Psoas muscle (tissue), 8 donors: ENCODE measurements around the gene RBX1. TPM values are rescaled to one million over a fixed set of nuclear protein-coding genes. Genes with fewer than 3 reads are reported as not detected.

Source experiments
- ATAC-seq, 4 donors: fragments of 200-7000 bp; cut with Tn5 transposase; one replicate each; pipeline ENCODE4 v1.9.1; 2020; ENCODE audit warnings: moderate library complexity in 3 of 4, mild to moderate bottlenecking in 2 of 4
- DNase-seq, 2 donors: peaks; one replicate each; pipeline ENCODE4 v3.0.0-alpha.2; 2020
- H3K27ac ChIP-seq: fragments of 200-600 bp; one replicate; pipeline ENCODE4 v1.8.0; 2022
- H3K27me3 ChIP-seq, 3 donors: fragments of 200-600 bp in 1 of 3; one replicate each; pipeline versions ENCODE4 v1.6.1 to v1.8.0; 2013 to 2022; ENCODE audit warnings: low read length in 2 of 3, mild to moderate bottlenecking in 2 of 3, moderate library complexity in 1 of 3; ENCODE audit not compliant: insufficient read depth in 3 of 3
- H3K36me3 ChIP-seq, 2 donors: fragments of 200-600 bp in 1 of 2; one replicate each; pipeline versions ENCODE4 v1.6.1 to v1.8.0; 2013 to 2022; ENCODE audit warnings: low read depth in 1 of 2, mild to moderate bottlenecking in 1 of 2, moderate library complexity in 1 of 2; ENCODE audit not compliant: insufficient read depth in 1 of 2
- H3K4me1 ChIP-seq: fragments of 200-600 bp; one replicate; pipeline ENCODE4 v1.8.0; 2022
- H3K4me3 ChIP-seq: fragments of 200-600 bp; one replicate; pipeline ENCODE4 v1.8.0; 2022; ENCODE audit warnings: mild to moderate bottlenecking
- H3K9me3 ChIP-seq: fragments of 200-600 bp; one replicate; pipeline ENCODE4 v1.8.0; 2022
- CTCF ChIP-seq: fragments of 200-600 bp; IDR thresholded peaks from one replicate; pipeline ENCODE4 v1.8.0; 2022; ENCODE audit warnings: antibody characterized with exemption
- WGBS, 3 donors: extraction: QIAGEN DNeasy Blood & Tissue Kit; methylation state at CpG; one replicate each; pipeline versions ENCODE4 v1.1.6 to v1.1.7; 2013; 5-methylcytosine and 5-hydroxymethylcytosine counted together
- intact Hi-C, 2 donors: fragments of 100-400 bp; cut with DNase I; formaldehyde crosslinking; loops; one replicate each; pipeline versions ENCODE4 v1.11.0 to v1.14.2; 2022
- polyA plus RNA-seq, 3 donors: library from polyadenylated mRNA; stranded (reverse); fragments of 200-250 nt; gene quantifications; one replicate each; pipeline ENCODE4 v1.2.3, GENCODE V29; 2013
- total RNA-seq, 4 donors: library from RNA; stranded (reverse); fragmentation: NEBNext Ultra II Directional in 2 of 4; extraction: Animal tissue kit (Norgen Biotek cat#: 25700) in 2 of 4; gene quantifications; one replicate each; pipeline versions ENCODE4 v1.2.1 to v1.2.4, GENCODE V29; 2021 to 2023
- donor health status: healthy with polysubstance abuse.
- donor health status: DM: no; HTN: no; CAD: no; lungs with moderate emphysema.
- donor health status: Bipolar disorder and iron deficiency.
- donor health status: healthy.
- donor health status: DM: yes; HTN: yes; CAD: no.
- donor health status: DM: no; HTN: no; CAD: no.
- donor health status: DM: no; HTN: no; CAD: no.
- donor health status: DM: yes; HTN: yes; CAD: no.

Gene RBX1
- total and polyA plus RNA-seq, 7 donors, result 46.6 to 82.6 (median 55.0) TPM

DNA sequence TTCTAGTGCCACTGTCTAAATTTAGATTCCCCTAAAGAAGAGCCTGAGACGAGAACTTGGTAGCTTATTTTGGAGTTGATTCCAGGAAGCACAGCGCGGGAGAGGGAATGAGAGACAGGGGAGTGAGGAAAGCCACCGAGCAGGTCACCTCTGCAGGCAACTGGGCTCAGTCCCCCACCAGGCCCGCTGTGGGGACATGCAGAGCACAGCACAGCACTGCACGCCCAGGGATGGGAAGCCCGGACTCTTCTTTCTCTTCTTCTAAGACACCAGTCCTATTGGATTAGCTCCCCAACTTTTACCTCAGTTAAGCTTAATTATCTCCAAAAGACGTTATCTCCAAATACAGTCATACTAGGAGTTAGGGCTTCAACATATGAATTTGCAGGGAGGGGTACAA lies 28.7 kb downstream of the RBX1 start:
- no peaks in the 10 kb centered on the region for H3K27me3 ChIP-seq
- ATAC-seq, result no peak
- H3K27ac ChIP-seq, result no peak overlapping the region
- WGBS, 3 donors, result 56 to 71% (median 63%) methylated on average over 8 of the region's 8 CpGs
- no peak for TF ChIP-seq CTCF
- DNase-seq, result no peak
- H3K4me3 ChIP-seq, result no peak overlapping the region
- H3K9me3 ChIP-seq, result no peaks in the 10 kb centered on the region
- no peaks in the 10 kb centered on the region for H3K36me3 ChIP-seq
- intact Hi-C loops, result no loop called here
- H3K4me1 ChIP-seq, result peaks cover 6% of the 10 kb centered on the region

- H3K4me3 ChIP-seq, result no peak overlapping the region
- peaks cover 6% of the 10 kb centered on the region for H3K4me1 ChIP-seq
- DNase-seq, result no peak
- H3K36me3 ChIP-seq, result no peaks in the 10 kb centered on the region
- TF ChIP-seq CTCF, result no peak
- H3K27ac ChIP-seq, result no peak overlapping the region
- peak; percentile 43 to 49 (median 47) for ATAC-seq
- intact Hi-C loops, result no loop called here
- no peaks in the 10 kb centered on the region for H3K27me3 ChIP-seq
- H3K9me3 ChIP-seq, result no peaks in the 10 kb centered on the region
- WGBS, 3 donors, result 60 to 80% (median 68%) methylated on average over 21 of the region's 21 CpGs
Observed at GRCh38 chr22:40982482-40983385, 31.6 kb downstream of the RBX1 start.

DNA sequence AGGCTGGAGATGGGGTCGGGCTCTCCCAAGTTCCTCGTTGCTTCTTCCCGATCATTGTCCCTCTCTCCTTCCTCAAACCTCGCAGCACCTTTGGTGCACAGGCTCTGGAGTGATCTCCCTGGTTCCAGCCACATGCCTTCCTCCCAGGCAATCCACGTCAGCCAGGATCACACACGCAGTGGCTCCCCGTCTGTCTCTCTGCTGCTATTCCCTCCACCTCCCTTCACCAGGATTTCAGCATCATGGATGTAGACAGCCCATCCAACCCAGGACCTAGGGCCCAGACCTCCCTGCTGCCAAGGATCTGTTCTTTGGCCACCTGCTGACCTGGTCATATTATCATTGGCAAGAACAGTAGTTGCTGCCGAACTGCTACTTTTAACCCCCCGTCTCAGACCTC lies 40.1 kb downstream of the RBX1 start:
- no peaks in the 10 kb centered on the region for H3K36me3 ChIP-seq
- H3K4me1 ChIP-seq, result no peaks in the 10 kb centered on the region
- TF ChIP-seq CTCF, result no peak
- peaks cover 0 to 26% (median 3%) of the 10 kb centered on the region in 3 donors for H3K27me3 ChIP-seq
- no peak overlapping the region for H3K4me3 ChIP-seq
- ATAC-seq (no peak), DNase-seq (no peak)
- WGBS, 3 donors, result 75 to 83% (median 81%) methylated on average over 9 of the region's 9 CpGs
- intact Hi-C loops, result no loop called here
- no peaks in the 10 kb centered on the region for H3K9me3 ChIP-seq
- H3K27ac ChIP-seq, result no peak overlapping the region

DNA sequence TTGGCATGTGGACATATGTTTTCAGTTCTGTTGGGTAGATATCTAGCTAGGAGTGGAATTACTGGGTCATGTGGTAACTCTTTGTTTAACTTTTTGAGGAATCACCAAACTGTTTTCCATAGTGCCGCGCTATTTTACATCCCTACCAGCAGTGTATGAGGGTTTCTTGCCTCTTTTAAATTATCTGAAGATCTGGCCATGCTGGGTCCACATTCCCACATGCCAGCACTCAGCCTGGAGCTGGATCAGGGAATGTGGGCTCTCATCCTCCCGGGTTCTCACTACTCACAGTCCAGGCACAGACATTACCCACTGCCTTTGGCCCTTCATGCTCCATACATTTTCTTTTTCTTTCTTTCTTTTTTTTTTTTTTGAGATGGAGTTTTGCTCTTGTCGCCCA lies 44.6 kb downstream of the RBX1 start:
- Histone ChIP-seq H3K36me3 (no peaks in the 10 kb centered on the region), H3K4me3 (no peak overlapping the region), H3K27ac (no peak overlapping the region), H3K4me1 (no peaks in the 10 kb centered on the region), H3K27me3 (peaks cover 0 to 23% (median 3%) of the 10 kb centered on the region in 3 donors), H3K9me3 (no peaks in the 10 kb centered on the region)
- DNase-seq (no peak), ATAC-seq (no peak)
- TF ChIP-seq CTCF, result no peak
- WGBS, 3 donors, result 78 to 83% (median 81%) methylated on average over 4 of the region's 4 CpGs
- intact Hi-C loops, result no loop called here
